SH-SY5Y (cell line): Measurements from ENCODE around the gene C5orf24.

Experiments
- GATA2 ChIP-seq: IDR thresholded peaks from 2 replicates; pipeline ENCODE4 v1.6.1; 2011; ENCODE audit warnings: mild to moderate bottlenecking, low read depth, low read length
- GATA3 ChIP-seq: IDR thresholded peaks from 2 replicates; pipeline ENCODE4 v1.6.1; 2011; ENCODE audit warnings: low read depth, mild to moderate bottlenecking, low read length, moderate library complexity

DNA sequence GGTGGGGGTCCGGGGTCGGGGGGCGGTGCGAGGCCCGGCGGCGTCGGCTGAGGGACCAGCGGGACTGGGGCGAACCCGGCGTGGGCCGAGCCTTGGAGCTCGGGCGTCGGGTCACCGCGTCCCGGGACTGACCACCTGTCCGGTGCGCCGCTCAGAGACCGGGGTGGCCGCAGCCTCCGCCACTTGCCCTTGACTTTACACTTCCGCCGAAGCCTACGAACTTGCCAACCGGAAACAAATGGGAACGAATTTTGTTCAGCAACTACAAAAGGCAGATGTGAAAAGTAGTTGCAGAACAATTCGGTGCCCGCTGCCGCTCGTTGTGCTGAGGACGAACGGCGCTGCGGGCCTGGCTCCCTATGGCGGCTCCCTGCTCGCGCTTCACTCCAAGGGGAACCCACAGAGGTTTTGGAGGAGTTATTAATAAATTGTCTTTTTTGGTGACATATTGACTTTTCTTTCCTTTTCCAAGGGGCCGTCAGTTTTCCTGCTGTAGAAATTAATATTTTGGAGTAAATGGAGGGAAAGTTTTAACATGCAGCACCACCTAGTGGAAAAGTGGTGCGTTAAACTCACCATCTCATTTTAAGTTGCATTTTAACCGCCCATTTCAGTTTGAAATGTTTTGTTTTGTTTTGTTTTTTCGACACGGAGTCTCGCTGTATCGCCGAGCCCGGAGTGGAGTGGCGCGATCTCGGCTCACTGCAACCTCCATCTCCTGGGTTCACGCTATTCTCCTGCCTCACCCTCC, 59.7 kb downstream of the C5orf24 start:
- TF ChIP-seq GATA2 (no peak), GATA3 (no peak)
